Upper lobe of left lung (tissue), 6 donors: ENCODE data around the gene PTPRM. TPM values are rescaled to one million over a fixed set of nuclear protein-coding genes. Genes with fewer than 3 reads are reported as not detected.

ENCODE experiments used
- ATAC-seq, 2 donors: fragments of 200-7000 bp; cut with Tn5 transposase; one replicate each; pipeline ENCODE4 v1.9.1; 2022; ENCODE audit warnings: mild to moderate bottlenecking in 2 of 2, moderate library complexity in 2 of 2; ENCODE audit not compliant: low FRiP score in 2 of 2
- DNase-seq, 2 donors: peaks; one replicate each; pipeline ENCODE4 v3.0.0-alpha.2; 2019 to 2020
- H3K27ac ChIP-seq, 4 donors: fragments of 200-600 bp; sonication (generic); one replicate each; pipeline ENCODE4 v1.5.1; 2016 to 2019
- H3K27me3 ChIP-seq, 4 donors: fragments of 200-600 bp; sonication (generic); one replicate each; pipeline ENCODE4 v1.5.1; 2017 to 2019
- H3K36me3 ChIP-seq, 4 donors: fragments of 200-600 bp; sonication (generic); one replicate each; pipeline ENCODE4 v1.5.1; 2016 to 2019
- H3K4me1 ChIP-seq, 4 donors: fragments of 200-600 bp; sonication (generic); one replicate each; pipeline ENCODE4 v1.5.1; 2018 to 2019
- H3K4me3 ChIP-seq, 4 donors: fragments of 200-600 bp; sonication (generic); one replicate each; pipeline ENCODE4 v1.5.1; 2017 to 2019; ENCODE audit warnings: mild to moderate bottlenecking in 2 of 4, moderate library complexity in 1 of 4
- H3K9me3 ChIP-seq, 4 donors: fragments of 200-600 bp; sonication (generic); one replicate each; pipeline ENCODE4 v1.5.1; 2018 to 2019
- CTCF ChIP-seq, 6 experiments: fragments of 450-650 bp in 4 of 6; fragments of 200-600 bp in 2 of 6; sonication (generic) in 2 of 6; IDR thresholded peaks; one replicate each; pipeline ENCODE4 v1.5.1; 2016 to 2019; ENCODE audit warnings: antibody characterized with exemption in 6 of 6
- EP300 ChIP-seq, 4 donors: sonication (generic); formaldehyde crosslinking; IDR thresholded peaks; one replicate each; pipeline ENCODE4 v1.5.1; 2017; ENCODE audit warnings: antibody characterized with exemption in 4 of 4, control low read depth in 2 of 4
- POLR2A ChIP-seq, 4 donors: fragments of 450-650 bp; IDR thresholded peaks; one replicate each; pipeline ENCODE4 v1.5.1; 2016 to 2017; ENCODE audit warnings: antibody characterized with exemption in 4 of 4, mild to moderate bottlenecking in 2 of 4
- POLR2AphosphoS5 ChIP-seq, 2 donors: sonication (generic); formaldehyde crosslinking; IDR thresholded peaks; one replicate each; pipeline ENCODE4 v1.5.1; 2017; ENCODE audit warnings: antibody characterized with exemption in 2 of 2
- WGBS, 2 donors: methylation state at CpG; one replicate each; pipeline ENCODE4 v1.1.5; 2017 to 2018; 5-methylcytosine and 5-hydroxymethylcytosine counted together
- total RNA-seq, 6 donors: library from RNA; depleted of rRNA in 4 of 6; stranded (reverse); fragments of >200 nt in 4 of 6; gene quantifications; one replicate each; pipeline versions ENCODE4 v1.1.0 to v1.2.1, GENCODE V29; 2016 to 2021
- donor health status: DM: no; HTN: no; CAD: no; lungs with moderate emphysema.
- donor health status: DM: no; HTN: yes; CAD: no; lungs with severe emphysema.

The PTPRM gene
- total RNA-seq, 6 donors from 2014 or later: 82.0 to 201 (median 154) TPM

- no peak for ATAC-seq
- DNase-seq: no peak
- 76 to 81% methylated on average over 1 of the region's 1 CpG for WGBS, 2 donors
- Histone ChIP-seq H3K9me3 (no peaks in the 10 kb centered on the region), H3K4me3 (no peak overlapping the region), H3K27me3 (no peaks in the 10 kb centered on the region), H3K4me1 (peaks cover 0 to 17% (median 8%) of the 10 kb centered on the region in 4 donors), H3K27ac (no peak overlapping the region), H3K36me3 (no peaks in the 10 kb centered on the region)
- TF ChIP-seq POLR2A (IDR thresholded peaks at IDR 0.05) (no peak), CTCF (IDR thresholded peaks at IDR 0.05) (no peak), EP300 (IDR thresholded peaks at IDR 0.05) (no peak), POLR2AphosphoS5 (IDR thresholded peaks at IDR 0.05) (no peak)
Observed at GRCh38 chr18:7635948-7636347, 68.8 kb downstream of the PTPRM start.

- TF ChIP-seq EP300 (IDR thresholded peaks at IDR 0.05) (no peak), CTCF (IDR thresholded peaks at IDR 0.05) (no peak), POLR2A (IDR thresholded peaks at IDR 0.05) (no peak), POLR2AphosphoS5 (IDR thresholded peaks at IDR 0.05) (no peak)
- Histone ChIP-seq H3K27me3 (no peaks in the 10 kb centered on the region), H3K4me3 (no peak overlapping the region), H3K27ac (no peak overlapping the region), H3K4me1 (peaks cover 0 to 20% (median 6%) of the 10 kb centered on the region in 4 donors), H3K36me3 (no peaks in the 10 kb centered on the region), H3K9me3 (no peaks in the 10 kb centered on the region)
- DNase-seq: no peak
- no peak for ATAC-seq
- 30 to 38% methylated on average over 2 of the region's 2 CpGs for WGBS, 2 donors
Observed at GRCh38 chr18:7637269-7637668, 70.2 kb downstream of the PTPRM start.

GRCh38 chr18:7638321-7638720, 71.2 kb downstream of the PTPRM start:
- Histone ChIP-seq H3K4me1 (peaks cover 0 to 12% (median 6%) of the 10 kb centered on the region in 4 donors), H3K36me3 (no peaks in the 10 kb centered on the region), H3K27me3 (no peaks in the 10 kb centered on the region), H3K4me3 (no peak overlapping the region), H3K27ac (no peak overlapping the region), H3K9me3 (no peaks in the 10 kb centered on the region)
- ATAC-seq (no peak), DNase-seq (no peak)
- TF ChIP-seq CTCF (IDR thresholded peaks at IDR 0.05) (no peak), EP300 (IDR thresholded peaks at IDR 0.05) (no peak), POLR2A (IDR thresholded peaks at IDR 0.05) (no peak), POLR2AphosphoS5 (IDR thresholded peaks at IDR 0.05) (no peak)

- Histone ChIP-seq H3K36me3 (no peaks in the 10 kb centered on the region), H3K4me3 (no peak overlapping the region), H3K4me1 (peaks cover 5 to 22% (median 10%) of the 10 kb centered on the region in 4 donors), H3K9me3 (no peaks in the 10 kb centered on the region), H3K27me3 (no peaks in the 10 kb centered on the region), H3K27ac (no peak overlapping the region)
- no peak for TF ChIP-seq POLR2AphosphoS5 (IDR thresholded peaks at IDR 0.05)
- no peak for TF ChIP-seq POLR2A (IDR thresholded peaks at IDR 0.05)
- TF ChIP-seq CTCF (IDR thresholded peaks at IDR 0.05): no peak
- TF ChIP-seq EP300 (IDR thresholded peaks at IDR 0.05): no peak
- ATAC-seq (no peak), DNase-seq (no peak)
- WGBS, 2 donors: 88 to 97% methylated on average over 4 of the region's 4 CpGs
Observed at GRCh38 chr18:7641813-7642212, 74.7 kb downstream of the PTPRM start.

- ATAC-seq (no peak), DNase-seq (no peak)
- H3K4me1 ChIP-seq: peaks cover 4 to 18% (median 8%) of the 10 kb centered on the region in 4 donors
- no peaks in the 10 kb centered on the region for H3K27me3 ChIP-seq
- TF ChIP-seq POLR2A (IDR thresholded peaks at IDR 0.05) (no peak), EP300 (IDR thresholded peaks at IDR 0.05) (no peak), POLR2AphosphoS5 (IDR thresholded peaks at IDR 0.05) (no peak), CTCF (IDR thresholded peaks at IDR 0.05) (no peak)
- no peak overlapping the region for H3K27ac ChIP-seq
- no peaks in the 10 kb centered on the region for H3K9me3 ChIP-seq
- no peak overlapping the region for H3K4me3 ChIP-seq
- 79 to 82% methylated on average over 7 of the region's 7 CpGs for WGBS, 2 donors
- H3K36me3 ChIP-seq: no peaks in the 10 kb centered on the region
Observed at GRCh38 chr18:7642331-7642890, 75.3 kb downstream of the PTPRM start.
